Right ventricle myocardium inferior (tissue), 1 donor: ENCODE data around the gene STRN. TPM values are rescaled to one million over a fixed set of nuclear protein-coding genes. Genes with fewer than 3 reads are reported as not detected.
"Not testable (repeated sequence)": the region's sequence is repeated elsewhere in the genome, so short reads cannot be mapped to it uniquely, and the experiment has no call there.

Source experiments
- ATAC-seq: fragments of 200-7000 bp; cut with Tn5 transposase; one replicate; pipeline ENCODE4 v1.9.1; 2020; ENCODE audit warnings: mild to moderate bottlenecking, moderate library complexity
- DNase-seq: peaks from one replicate; pipeline ENCODE4 v3.0.0; 2021; ENCODE audit errors: missing footprints
- intact Hi-C: fragments of 100-400 bp; cut with DNase I; formaldehyde crosslinking; loops from one replicate; pipeline ENCODE4 v1.11.0; 2022
- total RNA-seq: library from RNA; stranded (reverse); fragmentation: NEBNext Ultra II Directional; extraction: Animal tissue kit (Norgen Biotek cat#: 25700); gene quantifications from one replicate; pipeline ENCODE4 v1.2.1, GENCODE V29; 2021
- donor health status: DM: no; HTN: yes; CAD: no; lungs with severe emphysema.

Gene STRN
- total RNA-seq, 1 donor from 2014 or later, result 39.8 TPM

- peak; percentile 76 for DNase-seq
- intact Hi-C loops, result no loop called here
- ATAC-seq, result peak; percentile 26
Measured at GRCh38 chr2:36965751-36966369, 476 bp downstream of the STRN start.

- DNase-seq (no peak), ATAC-seq (no peak)
- intact Hi-C loops, result no loop called here
Measured at GRCh38 chr2:36965206-36965605, 1.1 kb downstream of the STRN start.

- ATAC-seq (no peak), DNase-seq (no peak)
- intact Hi-C loops, result no loop called here
Measured at GRCh38 chr2:36964496-36965058, 1.8 kb downstream of the STRN start.

GRCh38 chr2:36963734-36964133 lies 2.6 kb downstream of the STRN start:
- intact Hi-C loops, result no loop called here

GRCh38 chr2:36963106-36963505 lies 3.2 kb downstream of the STRN start:
- intact Hi-C loops, result no loop called here
- ATAC-seq (no peak), DNase-seq (no peak)

More at GRCh38 chr2:36963734-36964133, 2.6 kb downstream of the STRN start:
- DNase-seq, result no peak
- ATAC-seq, result no peak

- intact Hi-C loops, result no loop called here
- no peak for DNase-seq
- ATAC-seq, result no peak
Measured at GRCh38 chr2:36960773-36961172, 5.6 kb downstream of the STRN start.

GRCh38 chr2:36960005-36960675 lies 6.2 kb downstream of the STRN start:
- no peak for ATAC-seq
- DNase-seq, result no peak
- intact Hi-C loops, result no loop called here

- DNase-seq, result no peak
- intact Hi-C loops, result no loop called here
- ATAC-seq, result no peak
Measured at GRCh38 chr2:36954977-36955607, 11.2 kb downstream of the STRN start.

- DNase-seq (no peak), ATAC-seq (no peak)
- intact Hi-C loops, result no loop called here
Measured at GRCh38 chr2:36952748-36953197, 13.6 kb downstream of the STRN start.

GRCh38 chr2:36951574-36951973 lies 14.8 kb downstream of the STRN start:
- intact Hi-C loops, result no loop called here
- no peak for ATAC-seq
- no peak for DNase-seq

GRCh38 chr2:36951027-36951518 lies 15.3 kb downstream of the STRN start:
- intact Hi-C loops, result no loop called here
- no peak for ATAC-seq
- no peak for DNase-seq

GRCh38 chr2:36949845-36950244 lies 16.5 kb downstream of the STRN start:
- ATAC-seq (no peak), DNase-seq (no peak)
- intact Hi-C loops, result no loop called here

GRCh38 chr2:36945240-36945639 lies 21.1 kb downstream of the STRN start:
- intact Hi-C loops, result not testable (repeated sequence)

GRCh38 chr2:36941867-36942266 lies 24.5 kb downstream of the STRN start:
- DNase-seq, result no peak
- intact Hi-C loops, result no loop called here
- no peak for ATAC-seq

More at GRCh38 chr2:36945240-36945639, 21.1 kb downstream of the STRN start:
- not testable (repeated sequence) for DNase-seq, ATAC-seq

GRCh38 chr2:36936526-36936925 lies 29.8 kb downstream of the STRN start:
- intact Hi-C loops, DNase-seq, ATAC-seq: not testable (repeated sequence)

GRCh38 chr2:36931688-36932087 lies 34.6 kb downstream of the STRN start:
- ATAC-seq, DNase-seq, intact Hi-C loops: not testable (repeated sequence)

GRCh38 chr2:36930787-36931410 lies 35.4 kb downstream of the STRN start:
- ATAC-seq, intact Hi-C loops, DNase-seq: not testable (repeated sequence)

GRCh38 chr2:36926175-36927132 lies 39.9 kb downstream of the STRN start:
- ATAC-seq, DNase-seq, intact Hi-C loops: not testable (repeated sequence)
